WTC11 (cell line): Measurements from ENCODE around the gene B4GALT3. TPM values are rescaled to one million over a fixed set of nuclear protein-coding genes. Genes with fewer than 3 reads are reported as not detected.
A peak's percentile ranks its signal among the peaks of the same experiment; 100 is the strongest.

Experiments used
- ATAC-seq: fragments of 200-7000 bp; cut with Tn5 transposase; 2 replicates; pipeline ENCODE4 v1.10.0; 2021; ENCODE audit warnings: mild to moderate bottlenecking, moderate library complexity
- CTCF ChIA-PET: fragments of 300-600 bp; sonication (Branson Sonifier 250); formaldehyde crosslinking; loops from one replicate; lab custom pipeline; 2021; ENCODE audit warnings: antibody characterized with exemption; lab: Charles Lee
- POLR2A ChIA-PET: fragments of 350-600 bp; sonication (Branson Sonifier 250); formaldehyde crosslinking; loops from one replicate; lab custom pipeline; 2021; ENCODE audit warnings: antibody characterized with exemption; lab: Charles Lee
- DNase-seq: peaks from one replicate; pipeline ENCODE4 v3.0.0; 2021; ENCODE audit warnings: low spot score
- H3K27ac Mint-ChIP-seq: 2 replicates; pipeline ENCODE4 v1.8.0; 2021; ENCODE audit warnings: mixed read lengths
- H3K27me3 Mint-ChIP-seq: 2 replicates; pipeline ENCODE4 v1.8.0; 2021; ENCODE audit warnings: low read depth, mild to moderate bottlenecking, moderate library complexity, mixed read lengths
- H3K36me3 Mint-ChIP-seq: 2 replicates; pipeline ENCODE4 v1.8.0; 2021; ENCODE audit warnings: mixed read lengths
- H3K4me1 Mint-ChIP-seq: 2 replicates; pipeline ENCODE4 v1.8.0; 2022; ENCODE audit warnings: mixed read lengths
- H3K4me3 Mint-ChIP-seq: 2 replicates; pipeline ENCODE4 v1.8.0; 2021; ENCODE audit warnings: mild to moderate bottlenecking, moderate library complexity, mixed read lengths
- H3K9me3 Mint-ChIP-seq: 2 replicates; pipeline ENCODE4 v1.8.0; 2021; ENCODE audit warnings: mixed read lengths
- ARID4B ChIP-seq: sonication (generic); formaldehyde crosslinking; IDR thresholded peaks from 2 replicates; pipeline ENCODE4 v1.8.0; 2023; ENCODE audit warnings: missing genetic modification reagents, mild to moderate bottlenecking, borderline replicate concordance
- FOXK1 ChIP-seq: sonication (generic); formaldehyde crosslinking; IDR thresholded peaks from 2 replicates; pipeline ENCODE4 v1.8.0; 2022; ENCODE audit warnings: mild to moderate bottlenecking, moderate library complexity, missing genetic modification reagents
- FOXP1 ChIP-seq: sonication (generic); formaldehyde crosslinking; IDR thresholded peaks from 2 replicates; pipeline ENCODE4 v1.8.0; 2022; ENCODE audit warnings: missing genetic modification reagents, mild to moderate bottlenecking, moderate library complexity, borderline replicate concordance
- GTF2I ChIP-seq: fragments of 250-450 bp; sonication (Bioruptor Pico); conservative IDR thresholded peaks from 2 replicates; pipeline ENCODE4 v1.4.0; 2021; ENCODE audit warnings: mild to moderate bottlenecking
- NFE2L1 ChIP-seq: sonication (generic); formaldehyde crosslinking; IDR thresholded peaks from 2 replicates; pipeline ENCODE4 v1.8.1; 2023; ENCODE audit warnings: missing genetic modification reagents
- TEAD4 ChIP-seq: sonication (generic); formaldehyde crosslinking; IDR thresholded peaks from 2 replicates; pipeline ENCODE4 v1.8.0; 2022; ENCODE audit warnings: mild to moderate bottlenecking, missing genetic modification reagents
- USF1 ChIP-seq: sonication (generic); formaldehyde crosslinking; IDR thresholded peaks from 2 replicates; pipeline ENCODE4 v1.8.0; 2022; ENCODE audit warnings: mild to moderate bottlenecking, missing genetic modification reagents
- ZNF219 ChIP-seq: sonication (generic); formaldehyde crosslinking; IDR thresholded peaks from 2 replicates; pipeline ENCODE4 v1.8.0; 2023; ENCODE audit warnings: missing genetic modification reagents, mild to moderate bottlenecking, borderline replicate concordance
- ZNF263 ChIP-seq: sonication (generic); formaldehyde crosslinking; IDR thresholded peaks from 2 replicates; pipeline ENCODE4 v1.8.1; 2022; ENCODE audit warnings: low read depth, mild to moderate bottlenecking, moderate library complexity, missing genetic modification reagents
- ZNF416 ChIP-seq: fragments of 250-450 bp; sonication (Bioruptor Pico); IDR thresholded peaks from 2 replicates; pipeline ENCODE4 v1.9.0; 2021; ENCODE audit warnings: mild to moderate bottlenecking, inconsistent platforms
- total RNA-seq: library from RNA; stranded (reverse); gene quantifications from 3 replicates; pipeline ENCODE4 v1.2.3, GENCODE V29; 2021
- TF ChIP-seq, protein P1 (sequence below): sonication (generic); formaldehyde crosslinking; IDR thresholded peaks from 2 replicates; pipeline ENCODE4 v1.8.1; 2023; ENCODE audit warnings: mild to moderate bottlenecking, moderate library complexity, missing genetic modification reagents
- TF ChIP-seq, protein P2 (sequence below): fragments of 200-600 bp; IDR thresholded peaks from 2 replicates; pipeline ENCODE4 v1.8.0; 2022; ENCODE audit warnings: antibody characterized with exemption

The B4GALT3 gene
- total RNA-seq, 1 experiment from 2014 or later: 40.1 TPM

DNA sequence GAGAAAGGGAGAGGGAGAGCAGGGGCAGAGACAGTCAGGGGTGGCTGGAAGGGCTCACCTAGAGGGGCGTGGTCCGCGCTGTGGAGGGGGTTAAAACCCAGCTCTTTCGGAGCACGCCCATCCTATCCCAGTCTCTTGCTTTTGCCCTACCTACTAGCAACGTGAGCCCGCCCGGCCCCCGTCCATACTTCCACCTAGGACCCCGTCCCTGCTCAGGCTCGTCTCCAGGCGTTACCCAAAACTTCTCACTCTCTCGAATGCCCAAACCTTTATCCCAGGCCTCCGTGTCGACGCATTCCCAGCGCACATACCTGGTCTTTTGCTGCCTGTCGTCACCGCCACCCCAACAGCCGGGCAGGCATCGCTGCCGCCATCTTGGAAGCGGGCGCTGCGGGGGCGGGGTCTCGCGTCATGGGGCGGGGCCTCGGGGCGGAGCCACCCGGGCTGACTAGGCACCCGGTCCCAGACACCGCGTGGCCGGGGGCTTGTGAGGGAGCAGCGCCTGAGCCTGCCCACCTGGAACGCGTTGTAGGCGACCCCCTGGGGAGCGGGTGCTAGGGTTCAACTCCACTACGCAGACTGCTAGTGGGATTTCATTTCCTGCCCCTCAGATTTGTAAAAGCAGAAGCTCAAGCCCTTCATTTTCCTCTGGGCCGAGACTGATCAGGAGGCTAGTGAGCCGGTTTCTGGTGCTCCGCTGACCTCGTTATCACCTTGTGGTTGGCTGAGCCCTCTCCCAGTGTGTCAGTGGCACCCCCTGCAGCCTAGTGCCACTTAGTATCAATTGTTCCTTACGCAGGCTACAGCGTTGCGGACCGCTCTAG, at the start of gene B4GALT3 (continued):
- peak; percentile 66; the same call in 1 of the 2 replicates for TF ChIP-seq ARID4B (CRISPR knock-in tag)
- TF ChIP-seq, protein P1, sequence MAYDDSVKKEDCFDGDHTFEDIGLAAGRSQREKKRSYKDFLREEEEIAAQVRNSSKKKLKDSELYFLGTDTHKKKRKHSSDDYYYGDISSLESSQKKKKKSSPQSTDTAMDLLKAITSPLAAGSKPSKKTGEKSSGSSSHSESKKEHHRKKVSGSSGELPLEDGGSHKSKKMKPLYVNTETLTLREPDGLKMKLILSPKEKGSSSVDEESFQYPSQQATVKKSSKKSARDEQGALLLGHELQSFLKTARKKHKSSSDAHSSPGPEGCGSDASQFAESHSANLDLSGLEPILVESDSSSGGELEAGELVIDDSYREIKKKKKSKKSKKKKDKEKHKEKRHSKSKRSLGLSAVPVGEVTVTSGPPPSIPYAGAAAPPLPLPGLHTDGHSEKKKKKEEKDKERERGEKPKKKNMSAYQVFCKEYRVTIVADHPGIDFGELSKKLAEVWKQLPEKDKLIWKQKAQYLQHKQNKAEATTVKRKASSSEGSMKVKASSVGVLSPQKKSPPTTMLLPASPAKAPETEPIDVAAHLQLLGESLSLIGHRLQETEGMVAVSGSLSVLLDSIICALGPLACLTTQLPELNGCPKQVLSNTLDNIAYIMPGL (CRISPR knock-in tag): peak; percentile 72; the same call in 1 of the 2 replicates
- no peak for TF ChIP-seq TEAD4 (CRISPR knock-in tag)
- TF ChIP-seq ZNF416: no peak
- TF ChIP-seq, protein P2, sequence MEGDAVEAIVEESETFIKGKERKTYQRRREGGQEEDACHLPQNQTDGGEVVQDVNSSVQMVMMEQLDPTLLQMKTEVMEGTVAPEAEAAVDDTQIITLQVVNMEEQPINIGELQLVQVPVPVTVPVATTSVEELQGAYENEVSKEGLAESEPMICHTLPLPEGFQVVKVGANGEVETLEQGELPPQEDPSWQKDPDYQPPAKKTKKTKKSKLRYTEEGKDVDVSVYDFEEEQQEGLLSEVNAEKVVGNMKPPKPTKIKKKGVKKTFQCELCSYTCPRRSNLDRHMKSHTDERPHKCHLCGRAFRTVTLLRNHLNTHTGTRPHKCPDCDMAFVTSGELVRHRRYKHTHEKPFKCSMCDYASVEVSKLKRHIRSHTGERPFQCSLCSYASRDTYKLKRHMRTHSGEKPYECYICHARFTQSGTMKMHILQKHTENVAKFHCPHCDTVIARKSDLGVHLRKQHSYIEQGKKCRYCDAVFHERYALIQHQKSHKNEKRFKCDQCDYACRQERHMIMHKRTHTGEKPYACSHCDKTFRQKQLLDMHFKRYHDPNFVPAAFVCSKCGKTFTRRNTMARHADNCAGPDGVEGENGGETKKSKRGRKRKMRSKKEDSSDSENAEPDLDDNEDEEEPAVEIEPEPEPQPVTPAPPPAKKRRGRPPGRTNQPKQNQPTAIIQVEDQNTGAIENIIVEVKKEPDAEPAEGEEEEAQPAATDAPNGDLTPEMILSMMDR: no peak
- TF ChIP-seq, all 79 proteins: peak for 23

- peaks cover 28% of the 10 kb centered on the region for H3K4me1 Mint-ChIP-seq
- no peak for DNase-seq
- no peaks in the 10 kb centered on the region for H3K27me3 Mint-ChIP-seq
- peak overlapping the region; percentile 67 for H3K27ac Mint-ChIP-seq
- POLR2A ChIA-PET: interaction anchor here (1.7 to 2.2 kb wide), 2 partner anchors 79 to 163 kb away, joined by 7 to 18 read pairs; no protein-coding TSS in a partner anchor
- peak overlapping the region; percentile 100 for H3K4me3 Mint-ChIP-seq
- no peak for TF ChIP-seq NFE2L1 (CRISPR knock-in tag)
- no peak for TF ChIP-seq FOXP1 (CRISPR knock-in tag)
- TF ChIP-seq ZNF263 (CRISPR knock-in tag): no peak
- no peak for TF ChIP-seq USF1 (CRISPR knock-in tag)
- TF ChIP-seq GTF2I (CRISPR knock-in tag): no peak
- TF ChIP-seq, all 79 proteins: peak for 0
- ATAC-seq: no peak
- CTCF ChIA-PET: interaction anchor here (0.8 to 5.1 kb wide), 19 partner anchors 8 to 163 kb away, joined by 3 to 107 read pairs (median 12); partner anchors contain the start of genes ADAMTS4, NDUFS2, NR1I3 and PCP4L1
- Mint-ChIP-seq H3K9me3 (no peaks in the 10 kb centered on the region), H3K36me3 (peaks cover 10% of the 10 kb centered on the region)
Observed at GRCh38 chr1:161226759-161227158, 49.5 kb upstream of the B4GALT3 start.

GRCh38 chr1:161226320-161226711, 49.0 kb upstream of the B4GALT3 start:
- ChIA-PET POLR2A (interaction anchor here (0.6 to 2.2 kb wide), 11 partner anchors 9 to 163 kb away, joined by 3 to 18 read pairs (median 5); partner anchors contain the start of genes ADAMTS4, NDUFS2 and PPOX), CTCF (interaction anchor here (0.8 to 5.1 kb wide), 46 partner anchors 8 to 228 kb away, joined by 3 to 107 read pairs (median 5); partner anchors contain the start of genes ADAMTS4, FCER1G, MPZ and NDUFS2)
- DNase-seq (no peak), ATAC-seq (no peak)
- Mint-ChIP-seq H3K36me3 (peaks cover 10% of the 10 kb centered on the region), H3K4me3 (peak overlapping the region; percentile 100), H3K27me3 (no peaks in the 10 kb centered on the region), H3K27ac (peak overlapping the region; percentile 98; the same call in 1 of the 2 replicates), H3K9me3 (no peaks in the 10 kb centered on the region), H3K4me1 (peaks cover 28% of the 10 kb centered on the region)
- TF ChIP-seq FOXK1 (CRISPR knock-in tag) (0 out of 2 replicates have a peak, but pooled peaks have one; percentile 0), ZNF219 (CRISPR knock-in tag) (no peak)
